Right ventricle myocardium superior (tissue), 1 donor: ENCODE data around the gene CWC22. TPM values are rescaled to one million over a fixed set of nuclear protein-coding genes. Genes with fewer than 3 reads are reported as not detected.
"Not testable (repeated sequence)": the region's sequence is repeated elsewhere in the genome, so short reads cannot be mapped to it uniquely, and the experiment has no call there.

Experiments
- ATAC-seq: fragments of 200-7000 bp; cut with Tn5 transposase; one replicate; pipeline ENCODE4 v1.9.1; 2020; ENCODE audit warnings: mild to moderate bottlenecking; ENCODE audit not compliant: poor library complexity
- DNase-seq: peaks from one replicate; pipeline ENCODE4 v3.0.0-alpha.2; 2020
- intact Hi-C: fragments of 100-400 bp; cut with DNase I; formaldehyde crosslinking; loops from one replicate; pipeline ENCODE4 v1.11.2; 2022
- long read RNA-seq: library from polyadenylated mRNA; unstranded; transcript quantifications from one replicate; pipeline ENCODE4 v2.0.0, GENCODE V29; 2021
- total RNA-seq: library from RNA; stranded (reverse); fragmentation: NEBNext Ultra II Directional; extraction: Animal tissue kit (Norgen Biotek cat#: 25700); gene quantifications from one replicate; pipeline ENCODE4 v1.2.1, GENCODE V29; 2021
- donor health status: DM: no; HTN: yes; CAD: no; lungs with severe emphysema.

Gene CWC22
- total RNA-seq, result 11.6 TPM
- long read RNA-seq, transcript CWC22-201 (20 exons, 2,392 nt), result major isoform, 21 of 27 reads
- long read RNA-seq, partial matches to known transcripts, result 3 of 27 reads
- long read RNA-seq, other reads (novel, unspliced or antisense), result 3 of 27 reads

DNA sequence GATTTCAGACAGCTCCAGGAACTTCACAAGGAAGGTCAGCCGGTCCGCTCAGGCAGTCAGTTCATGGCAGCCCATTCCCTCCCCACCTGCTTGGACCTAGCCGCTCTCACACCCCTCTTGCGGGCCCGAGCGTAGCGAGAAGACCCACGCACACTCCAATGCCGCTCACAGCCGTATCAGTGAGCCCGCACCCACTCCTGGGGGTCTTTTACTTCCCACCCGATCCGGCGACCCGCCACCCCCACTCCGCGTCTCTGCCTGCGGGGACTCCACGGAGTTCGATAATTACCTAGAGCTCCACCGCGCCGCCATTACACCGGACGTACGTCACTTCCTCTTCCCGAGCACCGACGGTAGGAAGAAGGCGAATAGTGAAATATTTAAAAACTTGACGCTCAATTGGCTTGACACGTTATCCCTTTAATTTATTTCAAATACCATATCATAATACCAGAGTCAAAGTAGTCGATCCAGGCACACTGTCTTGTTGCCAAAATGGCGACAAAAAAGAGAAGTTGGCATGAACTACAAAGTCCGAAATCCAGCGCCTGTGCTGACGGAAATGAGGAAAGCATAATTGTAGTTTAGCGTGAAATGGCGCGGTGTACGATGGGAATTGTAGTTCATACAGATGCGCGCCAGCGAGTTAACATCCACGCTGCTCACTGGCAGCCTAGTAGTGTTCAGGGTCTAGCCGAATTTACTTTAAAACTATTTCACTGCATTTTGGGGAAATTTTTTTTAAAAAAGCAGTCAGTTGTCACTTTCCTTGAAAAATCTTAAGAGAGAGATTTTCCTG is at the start of gene CWC22:
CWC22 (minus strand) TSS at position 517 of the 799 bp plus-strand sequence. CDS start 13,956 bp downstream, outside the sequence.
- DNase-seq, result peak; percentile 88
- ATAC-seq, result peak; percentile 99
- intact Hi-C loops, result no loop called here

DNA sequence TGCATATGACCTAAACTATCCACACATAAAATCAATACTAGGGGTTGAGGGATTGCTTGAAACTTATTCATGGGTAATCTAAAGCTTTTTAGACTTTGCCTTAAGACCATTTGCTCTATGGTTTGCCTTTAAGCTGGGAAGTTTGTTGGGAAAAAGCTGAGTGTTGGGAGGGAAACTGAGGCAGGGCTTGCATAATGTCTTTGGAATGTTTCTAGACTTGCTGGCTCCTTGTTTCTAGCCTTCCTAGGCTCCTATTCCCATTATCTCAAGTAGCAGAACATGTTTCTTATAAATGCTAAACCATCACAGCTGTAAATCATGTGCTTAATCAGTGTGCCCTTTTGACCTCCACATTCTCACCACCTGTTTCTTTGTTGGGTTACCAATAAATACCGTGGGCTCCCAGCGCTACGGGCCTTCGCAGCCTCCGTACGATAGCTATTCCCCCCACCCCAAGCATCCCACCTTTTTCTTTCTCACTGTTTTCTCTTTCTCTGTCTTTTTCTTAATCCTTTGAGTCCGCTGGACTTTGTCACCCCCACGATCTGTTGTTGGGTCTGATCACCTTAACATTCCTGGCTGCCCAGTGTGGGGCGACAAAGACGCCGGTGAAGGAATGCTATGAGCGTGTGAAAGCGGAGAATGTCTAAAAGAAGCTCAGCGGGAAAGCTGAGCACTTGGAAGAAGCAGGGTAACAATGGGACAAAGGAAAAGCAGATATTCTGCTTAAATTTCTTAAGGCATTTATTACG is 49.4 kb upstream of the CWC22 start:
- ATAC-seq (no peak), DNase-seq (no peak)
- intact Hi-C loops, result no loop called here

DNA sequence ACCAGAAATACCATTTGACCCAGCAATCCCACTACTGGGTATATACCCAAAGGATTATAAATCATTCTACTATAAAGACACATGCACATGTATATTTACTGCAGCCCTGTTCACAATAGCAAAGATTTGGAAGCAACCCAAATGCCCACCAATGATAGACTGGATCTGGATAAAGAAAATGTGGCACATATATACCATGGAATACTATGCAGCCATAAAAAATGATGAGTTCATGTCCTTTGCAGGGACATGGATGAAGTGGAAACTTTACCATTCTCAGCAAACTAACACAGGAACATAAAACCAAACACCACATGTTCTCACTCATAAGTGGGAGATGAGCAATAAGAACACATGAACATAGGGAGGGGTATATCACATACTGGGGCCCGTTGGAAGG is 47.5 kb upstream of the CWC22 start:
- ATAC-seq, intact Hi-C loops, DNase-seq: not testable (repeated sequence)

DNA sequence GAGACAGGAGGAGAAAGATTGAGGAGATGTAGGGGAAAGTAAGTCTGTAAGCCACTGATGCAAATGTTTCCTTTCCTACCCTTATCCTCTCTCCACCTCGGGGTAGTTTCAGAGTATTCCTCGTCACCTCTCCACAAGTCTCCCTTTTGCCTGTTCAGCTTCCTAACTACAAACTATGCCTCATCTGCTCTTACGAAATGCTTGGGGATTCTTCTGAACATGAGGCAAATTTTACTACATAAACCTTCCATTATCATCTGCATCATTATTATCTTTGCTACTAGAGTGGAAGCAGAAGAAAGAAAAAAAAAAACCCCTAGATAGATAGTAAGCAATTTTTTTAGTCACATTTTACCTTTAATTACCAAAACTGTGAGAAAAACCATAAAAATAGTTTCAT is 43.1 kb upstream of the CWC22 start:
- DNase-seq (no peak), ATAC-seq (no peak)
- intact Hi-C loops, result no loop called here

DNA sequence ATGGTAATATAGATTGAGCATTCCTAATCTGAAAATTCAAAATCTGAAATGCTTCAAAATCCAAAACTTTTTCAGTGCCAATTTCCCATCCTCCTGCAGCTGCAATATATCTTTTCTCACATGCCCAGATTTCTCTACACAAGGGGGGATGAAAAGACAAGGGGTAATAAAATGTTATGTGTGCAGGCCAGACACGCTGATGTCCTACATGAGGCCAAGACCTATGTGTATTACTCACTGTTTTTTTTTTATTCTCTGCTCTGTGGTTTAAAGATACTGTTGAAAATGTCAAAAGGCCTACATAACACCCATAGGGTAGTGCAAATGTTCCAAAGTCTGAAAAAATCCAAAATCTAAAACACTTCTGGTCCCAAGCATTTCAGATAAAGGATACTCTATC is 41.2 kb upstream of the CWC22 start:
- ATAC-seq, result no peak
- no peak for DNase-seq
- intact Hi-C loops, result no loop called here

DNA sequence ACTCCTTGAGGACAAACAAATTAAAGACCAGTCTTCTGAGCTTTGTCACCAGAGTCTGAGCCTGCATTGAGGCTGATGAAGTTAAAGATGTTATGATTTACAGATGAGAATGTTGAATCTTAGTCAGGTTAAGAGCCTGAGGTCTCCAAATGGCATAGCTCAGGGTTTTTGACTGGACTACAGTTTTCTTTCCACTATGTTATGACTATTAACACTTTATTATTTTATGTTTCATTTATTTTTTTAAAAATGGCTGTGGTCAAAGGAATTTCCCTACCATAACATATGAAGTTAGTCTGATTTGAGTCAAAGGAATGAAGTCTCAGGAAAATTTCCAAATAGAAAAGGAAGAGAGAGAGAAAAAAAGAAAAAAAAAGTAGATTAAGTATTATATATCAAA is 39.7 kb upstream of the CWC22 start:
- DNase-seq, result no peak
- ATAC-seq, result no peak
- intact Hi-C loops, result no loop called here

DNA sequence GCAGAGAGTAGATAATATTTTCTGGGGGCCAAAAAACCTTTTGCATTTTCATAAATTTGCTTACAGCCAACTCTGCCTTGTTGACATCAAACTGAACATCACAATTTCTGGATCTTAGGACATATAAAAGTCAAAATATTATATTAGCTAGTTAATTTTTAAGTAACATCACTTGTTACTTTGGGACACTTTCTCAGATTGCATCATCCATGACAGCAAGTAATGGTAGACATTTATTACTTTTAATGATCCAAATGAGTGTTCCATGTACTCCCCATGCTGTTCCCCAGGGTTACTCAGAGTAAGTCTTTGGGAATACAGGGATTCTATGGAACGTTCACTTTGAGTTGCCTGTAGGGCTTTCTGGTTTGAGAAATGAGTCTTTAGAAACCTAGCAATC is 39.1 kb upstream of the CWC22 start:
- DNase-seq, result no peak
- intact Hi-C loops, result no loop called here
- ATAC-seq, result no peak

DNA sequence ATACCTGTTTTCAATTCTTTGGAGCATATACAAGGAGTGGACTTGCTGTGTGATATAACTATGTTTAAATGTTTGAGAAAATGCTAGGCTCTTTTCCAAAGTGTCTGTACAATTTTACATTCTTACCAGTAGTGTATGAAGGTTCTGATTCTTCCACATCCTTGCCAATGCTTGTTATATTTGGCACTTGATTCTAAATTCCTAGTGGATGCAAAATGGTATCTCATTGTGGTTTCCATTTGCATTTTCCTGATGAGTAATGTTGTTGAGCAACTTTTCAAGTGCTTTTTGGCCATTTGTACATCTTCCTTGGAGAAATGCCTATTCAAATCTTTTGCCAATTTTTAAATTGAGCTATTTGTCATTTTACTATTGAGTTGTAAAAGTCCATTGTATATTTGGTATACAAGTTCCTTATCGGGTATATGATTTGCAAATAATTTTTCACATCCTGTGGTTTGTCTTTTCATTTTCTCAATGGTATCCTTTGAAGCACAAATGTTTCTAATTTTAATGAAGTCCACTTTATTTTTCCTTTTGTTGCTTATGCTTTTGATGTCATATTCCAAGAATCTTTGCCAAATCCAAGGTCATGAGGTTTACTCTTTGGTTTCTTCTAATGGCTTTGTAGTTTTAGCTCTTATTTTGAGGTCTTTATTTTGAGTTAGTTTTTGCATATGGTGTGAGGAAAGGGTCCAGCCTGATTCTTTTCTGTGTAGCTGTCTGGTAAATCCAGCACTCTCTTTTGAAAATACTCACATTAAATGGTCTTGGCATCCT is 33.2 kb upstream of the CWC22 start:
- no peak for DNase-seq
- intact Hi-C loops, result no loop called here
- ATAC-seq, result peak; percentile 45

DNA sequence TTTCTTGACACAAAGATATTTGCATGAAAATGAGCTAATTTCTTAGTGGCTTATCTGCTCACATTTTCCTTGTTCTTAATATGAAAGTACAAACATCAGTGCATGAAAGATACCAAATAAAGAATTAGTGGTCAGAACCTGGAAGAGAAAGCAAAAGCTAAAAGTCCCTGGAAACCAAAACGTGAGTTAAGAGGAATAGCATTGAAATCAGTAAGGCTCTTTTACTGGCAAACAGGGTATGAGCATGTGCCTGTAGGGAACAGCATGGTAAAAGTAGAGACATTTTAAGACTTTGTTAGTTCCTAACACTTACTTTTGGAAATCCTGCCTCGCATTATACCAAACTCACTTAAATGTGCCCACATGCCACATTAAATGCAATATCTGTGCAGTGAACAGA is 31.9 kb upstream of the CWC22 start:
- intact Hi-C loops, result no loop called here
- ATAC-seq, result no peak
- DNase-seq, result no peak

DNA sequence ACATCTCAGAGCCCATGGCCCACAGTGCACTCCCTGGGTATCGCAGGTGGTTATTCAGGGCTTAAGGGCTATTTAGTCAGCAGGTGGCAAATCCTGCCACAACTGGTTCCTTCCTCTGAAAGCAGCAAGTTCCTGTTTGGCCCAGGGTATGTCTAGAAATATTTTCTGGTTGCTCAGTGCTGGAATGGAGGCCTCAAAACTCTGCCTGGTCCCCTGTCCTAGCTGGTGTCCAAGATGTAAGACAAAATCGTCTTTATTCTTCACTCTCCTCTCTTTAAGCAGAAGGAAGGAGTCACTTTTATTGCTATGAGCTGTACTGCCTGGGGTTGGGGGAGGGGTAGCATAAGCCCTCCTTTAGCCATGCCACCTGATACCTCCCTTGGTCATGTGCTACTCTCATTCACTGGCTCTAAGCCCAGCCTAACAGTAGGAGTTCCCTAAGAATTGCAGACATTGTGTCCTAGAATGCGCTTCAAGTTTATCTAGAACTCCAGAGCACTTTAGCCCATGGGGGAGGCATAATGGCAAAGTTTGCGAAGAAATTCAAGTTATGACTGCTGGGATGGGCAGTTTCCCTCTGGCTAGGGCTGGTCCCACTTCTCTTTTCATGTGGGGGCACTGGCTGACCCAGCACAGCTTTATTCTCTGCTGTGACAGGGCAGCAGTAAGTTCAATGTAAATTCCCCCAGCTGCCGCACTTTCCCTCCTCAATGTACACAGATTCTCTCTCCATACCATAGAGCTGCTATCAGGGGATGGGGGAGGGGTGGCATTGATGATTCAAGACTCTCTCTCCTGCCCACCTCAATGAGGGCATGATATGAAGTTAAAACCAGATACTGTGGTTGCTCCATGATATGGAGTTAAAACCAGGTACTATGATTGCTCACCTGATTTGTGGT is 27.1 kb upstream of the CWC22 start:
- no peak for DNase-seq
- intact Hi-C loops, result no loop called here
- peak; percentile 52 for ATAC-seq

DNA sequence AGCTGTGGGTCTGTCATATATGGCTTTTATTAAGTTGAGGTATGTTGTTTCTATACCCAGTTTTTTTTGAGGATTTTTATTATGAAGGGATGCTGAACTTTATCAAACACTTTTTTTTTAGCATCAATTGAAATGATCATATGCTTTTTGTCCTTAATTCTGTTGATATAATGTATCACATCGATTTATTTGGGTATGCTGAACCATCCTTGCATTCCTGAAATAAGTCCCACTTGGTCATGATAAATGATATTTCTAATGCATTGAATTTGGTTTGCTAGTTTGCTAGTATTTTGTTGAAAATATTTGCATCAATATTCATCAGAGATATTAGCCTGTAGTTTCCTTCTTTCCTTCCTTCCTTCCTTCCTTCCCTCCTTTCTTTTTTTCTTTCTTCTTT is 22.5 kb upstream of the CWC22 start:
- no peak for DNase-seq
- intact Hi-C loops, result no loop called here
- no peak for ATAC-seq

DNA sequence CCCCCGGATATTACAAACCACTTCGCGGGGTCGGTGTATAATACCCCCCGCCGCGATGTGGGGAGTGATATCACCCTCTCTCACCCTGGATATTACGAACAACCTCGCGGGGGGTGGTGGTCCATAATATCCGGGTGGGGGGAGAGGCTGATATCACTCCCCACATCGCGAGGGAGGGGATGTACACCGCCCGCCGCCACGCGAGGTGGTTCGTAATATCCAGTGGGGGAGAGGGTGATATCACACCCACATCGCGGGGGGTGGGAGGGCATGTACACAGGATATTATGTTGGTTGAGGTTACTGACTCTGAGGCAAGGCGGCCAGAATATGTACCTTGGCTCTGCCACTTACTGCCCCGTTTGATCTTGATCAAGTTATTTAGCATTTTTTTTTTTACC is 14.8 kb upstream of the CWC22 start:
- intact Hi-C loops, result no loop called here
- ATAC-seq (no peak), DNase-seq (no peak)

DNA sequence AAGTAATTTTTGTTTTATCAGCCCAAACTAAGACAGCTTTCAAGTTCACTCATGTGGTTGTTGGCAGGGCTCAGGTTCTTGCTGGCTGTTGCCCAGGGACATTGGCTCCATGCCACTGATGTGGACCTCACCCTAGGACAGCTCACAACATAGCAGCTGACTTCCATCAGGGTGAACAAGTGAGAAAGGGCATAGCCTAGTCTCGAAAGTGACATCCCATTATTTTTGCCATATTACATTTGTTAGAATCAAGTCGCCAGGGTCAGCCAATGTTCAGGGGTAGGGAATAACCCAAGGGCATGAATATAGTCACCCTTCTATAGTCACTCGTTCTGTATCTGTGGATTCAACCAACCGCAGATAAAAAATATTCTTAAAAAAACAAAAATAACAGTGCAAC is 10.7 kb upstream of the CWC22 start:
- no peak for ATAC-seq
- intact Hi-C loops, result no loop called here
- DNase-seq, result peak; percentile 42

DNA sequence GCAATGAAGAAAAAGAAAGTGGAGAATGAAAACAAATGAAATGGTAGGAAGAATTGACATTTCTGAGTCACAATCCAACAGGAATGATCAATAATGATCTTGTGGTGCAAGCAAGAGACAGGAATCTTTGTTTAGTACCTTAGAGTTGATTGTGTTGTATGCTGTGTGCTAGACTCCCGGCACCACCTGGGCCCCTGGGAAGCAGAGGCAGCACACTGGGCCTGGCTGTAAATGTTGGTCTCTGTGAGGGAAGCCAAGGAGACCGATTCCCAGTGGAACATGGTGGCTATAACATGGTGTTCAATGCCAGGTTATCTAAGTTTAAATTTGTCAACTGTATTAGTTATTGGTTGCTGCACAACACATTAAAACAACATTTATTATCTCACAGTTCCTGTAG is 9.8 kb upstream of the CWC22 start:
- ATAC-seq (no peak), DNase-seq (no peak)
- intact Hi-C loops, result no loop called here

DNA sequence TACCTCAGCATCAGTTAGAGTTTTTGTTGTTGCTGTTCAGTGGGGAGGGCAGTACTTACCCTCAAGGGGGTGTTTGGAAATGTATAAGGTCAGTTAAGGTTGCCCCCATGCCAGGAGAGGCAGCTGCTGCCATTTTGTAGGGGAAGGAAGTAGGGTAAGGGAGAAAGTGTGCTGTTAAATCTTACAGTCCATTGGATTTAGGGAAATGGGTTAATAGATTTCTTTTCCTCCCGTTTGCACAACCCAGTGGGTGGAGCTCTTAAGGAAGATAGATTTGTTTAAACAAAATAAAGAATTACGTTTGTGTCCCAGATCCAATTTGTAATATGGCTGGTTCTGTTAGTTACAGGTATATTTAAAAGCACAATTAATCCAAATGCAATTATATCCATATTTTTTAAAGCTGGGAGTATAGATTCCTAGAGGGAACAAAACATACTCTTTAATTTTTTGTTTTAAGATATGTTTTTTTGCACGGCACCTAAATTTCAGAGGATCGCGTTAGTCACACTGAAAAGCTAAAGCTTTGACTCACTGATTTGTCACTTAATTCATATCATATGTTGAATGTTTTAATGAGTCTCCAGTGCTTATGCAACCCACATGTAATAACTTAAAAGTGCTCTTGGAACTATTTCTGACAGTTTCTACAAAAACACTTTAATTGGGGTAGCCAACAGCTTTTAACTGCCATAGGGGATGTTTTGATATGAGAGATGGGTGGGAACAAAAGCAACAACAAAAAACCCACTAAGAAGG is 9.0 kb upstream of the CWC22 start:
- intact Hi-C loops, result no loop called here
- ATAC-seq, result no peak

DNA sequence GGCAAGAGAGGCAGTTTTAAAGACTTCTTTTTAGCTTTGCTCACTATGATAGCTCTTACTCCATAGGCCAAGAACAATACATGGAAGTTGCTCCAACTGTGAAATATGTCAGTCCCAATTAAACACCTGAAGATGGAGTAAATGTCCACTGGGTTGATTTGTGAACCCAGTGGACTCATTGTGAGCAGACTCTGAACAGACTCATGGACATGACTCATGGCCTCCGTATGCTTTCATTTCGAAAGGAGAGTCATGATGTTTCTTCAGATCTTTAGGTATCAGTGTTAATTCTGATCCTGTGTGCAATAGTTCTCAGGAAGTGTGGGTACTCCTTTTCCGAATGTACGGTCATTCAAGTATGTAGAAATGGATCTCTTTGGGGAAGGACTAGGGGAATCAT is 5.4 kb upstream of the CWC22 start:
- ATAC-seq, result no peak
- intact Hi-C loops, result no loop called here
- no peak for DNase-seq

More for the DNA sequence above, 9.0 kb upstream of the CWC22 start:
- DNase-seq, result no peak

DNA sequence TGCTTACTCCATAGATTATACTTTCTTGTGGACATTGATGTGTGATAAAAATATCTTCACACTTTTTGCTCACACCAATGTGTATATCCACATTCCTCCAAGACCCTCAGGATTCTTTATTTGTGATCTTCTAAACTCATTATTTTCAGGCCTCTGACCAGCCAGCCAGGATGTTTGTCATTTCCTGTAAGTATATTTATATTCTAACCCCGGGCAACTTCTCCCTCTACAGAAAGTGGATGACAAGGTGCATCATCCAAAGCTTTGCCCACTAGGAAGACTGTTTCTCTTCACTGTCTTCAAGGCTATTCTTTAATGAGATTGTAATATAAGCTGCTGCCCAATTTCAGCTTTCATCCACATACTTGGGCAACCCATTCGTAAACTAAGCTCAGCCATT is 3.6 kb upstream of the CWC22 start:
- intact Hi-C loops, result no loop called here
- ATAC-seq, result no peak
- no peak for DNase-seq

DNA sequence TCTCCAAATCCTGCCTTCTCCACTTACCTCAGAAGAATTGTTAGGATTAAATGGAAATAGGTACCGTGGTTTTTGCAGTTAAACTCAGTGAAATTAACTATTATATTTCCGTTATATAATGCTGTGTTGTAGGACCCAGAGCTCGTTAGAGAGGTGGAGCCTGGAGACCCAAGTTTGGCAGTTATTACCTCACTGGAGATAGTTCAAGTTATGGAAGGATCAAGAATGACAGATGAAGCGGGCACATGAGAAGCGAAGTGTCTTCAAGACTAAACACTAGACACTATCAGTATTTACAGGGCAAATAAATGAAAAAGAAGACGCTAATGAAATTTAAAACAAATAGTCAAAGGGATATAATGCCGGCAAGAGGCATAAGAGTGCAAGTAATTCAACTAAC is 866 bp downstream of the CWC22 start:
- DNase-seq (no peak), ATAC-seq (no peak)
- intact Hi-C loops, result no loop called here
